PC-9 (cell line): ENCODE data around the gene UCHL1. TPM values are rescaled to one million over a fixed set of nuclear protein-coding genes. Genes with fewer than 3 reads are reported as not detected.

Experiments used
- BruUV-seq: library from RNA; stranded (reverse); fragments of 400-500 nt; replicated peaks from 2 replicates; lab custom pipeline; 2021; lab: Mats Ljungman, UMichigan
- CTCF ChIA-PET: fragments of 300-600 bp; sonication (Branson Sonifier 250); formaldehyde crosslinking; loops from one replicate; lab custom pipeline; 2022; ENCODE audit warnings: antibody characterized with exemption; lab: Charles Lee
- POLR2A ChIA-PET: fragments of 300-600 bp; sonication (Branson Sonifier 250); formaldehyde crosslinking; loops from one replicate; lab custom pipeline; 2022; ENCODE audit warnings: antibody characterized with exemption; ENCODE audit not compliant: unreplicated experiment; lab: Charles Lee
- DNase-seq, 2 experiments: peaks; one replicate each; pipeline versions ENCODE4 v3.0.0 to v3.0.0-alpha.2; 2015 to 2022; ENCODE audit warnings: mixed read lengths in 1 of 2
- H2AFZ ChIP-seq: fragments of 200-600 bp; sonication (generic); 2 replicates; pipeline ENCODE4 v1.8.1; 2017; ENCODE audit warnings: antibody characterized with exemption
- H3F3A ChIP-seq: fragments of 200-600 bp; sonication (generic); 2 replicates; pipeline ENCODE4 v1.8.1; 2017; ENCODE audit warnings: antibody characterized with exemption, mild to moderate bottlenecking, low read depth; ENCODE audit not compliant: insufficient read depth
- H3K27ac ChIP-seq: fragments of 200-600 bp; sonication (generic); 2 replicates; pipeline ENCODE4 v1.6.1; 2016; ENCODE audit warnings: mixed run types
- H3K27me3 ChIP-seq: fragments of 200-600 bp; sonication (generic); 2 replicates; pipeline ENCODE4 v1.6.1; 2016; ENCODE audit warnings: low read depth, mixed run types; ENCODE audit not compliant: insufficient read depth
- H3K36me3 ChIP-seq: fragments of 200-600 bp; sonication (generic); 2 replicates; pipeline ENCODE4 v1.6.1; 2016; ENCODE audit warnings: low read depth, mixed run types
- H3K4me1 ChIP-seq: fragments of 200-600 bp; sonication (generic); replicated peaks from 2 replicates; pipeline ENCODE4 v1.6.1; 2016; ENCODE audit warnings: mixed run types; ENCODE audit not compliant: insufficient read depth
- H3K4me2 ChIP-seq: fragments of 200-600 bp; sonication (generic); 2 replicates; pipeline ENCODE4 v1.6.1; 2017; ENCODE audit warnings: mixed run types
- H3K4me3 ChIP-seq: fragments of 200-600 bp; sonication (generic); 2 replicates; pipeline ENCODE4 v1.6.1; 2016; ENCODE audit warnings: mixed run types
- H3K79me2 ChIP-seq: fragments of 200-600 bp; sonication (generic); 2 replicates; pipeline ENCODE4 v1.6.1; 2017; ENCODE audit warnings: low read depth, mixed run types
- H3K9me2 ChIP-seq: fragments of 200-600 bp; sonication (generic); 2 replicates; pipeline ENCODE4 v1.8.1; 2017; ENCODE audit warnings: mild to moderate bottlenecking; ENCODE audit not compliant: insufficient read depth
- H3K9me3 ChIP-seq: fragments of 200-600 bp; sonication (generic); 2 replicates; pipeline ENCODE4 v1.8.1; 2016; ENCODE audit warnings: low read depth; ENCODE audit not compliant: insufficient read depth
- H4K20me1 ChIP-seq: fragments of 200-600 bp; sonication (generic); 2 replicates; pipeline ENCODE4 v1.8.1; 2017; ENCODE audit not compliant: insufficient read depth
- EZH2 ChIP-seq: fragments of 200-600 bp; sonication (generic); IDR thresholded peaks from 2 replicates; pipeline ENCODE4 v1.8.0; 2017; ENCODE audit warnings: antibody characterized with exemption, low read depth
- intact Hi-C: fragments of 100-400 bp; cut with micrococcal nuclease; formaldehyde crosslinking; loops from one replicate; pipeline ENCODE4 v1.10.0; 2022; ENCODE audit not compliant: unreplicated experiment
- total RNA-seq: library from RNA; stranded (reverse); gene quantifications from 2 replicates; pipeline ENCODE4 v1.2.3, GENCODE V29; 2021
- TF ChIP-seq, protein P1 (sequence below): fragments of 200-600 bp; sonication (generic); conservative IDR thresholded peaks from 2 replicates; pipeline ENCODE4 v1.6.1; 2017; ENCODE audit warnings: mixed run types, antibody characterized with exemption, mild to moderate bottlenecking, moderate library complexity

UCHL1 gene
- total RNA-seq, 1 experiment from 2014 or later, result 1,253 TPM

DNA sequence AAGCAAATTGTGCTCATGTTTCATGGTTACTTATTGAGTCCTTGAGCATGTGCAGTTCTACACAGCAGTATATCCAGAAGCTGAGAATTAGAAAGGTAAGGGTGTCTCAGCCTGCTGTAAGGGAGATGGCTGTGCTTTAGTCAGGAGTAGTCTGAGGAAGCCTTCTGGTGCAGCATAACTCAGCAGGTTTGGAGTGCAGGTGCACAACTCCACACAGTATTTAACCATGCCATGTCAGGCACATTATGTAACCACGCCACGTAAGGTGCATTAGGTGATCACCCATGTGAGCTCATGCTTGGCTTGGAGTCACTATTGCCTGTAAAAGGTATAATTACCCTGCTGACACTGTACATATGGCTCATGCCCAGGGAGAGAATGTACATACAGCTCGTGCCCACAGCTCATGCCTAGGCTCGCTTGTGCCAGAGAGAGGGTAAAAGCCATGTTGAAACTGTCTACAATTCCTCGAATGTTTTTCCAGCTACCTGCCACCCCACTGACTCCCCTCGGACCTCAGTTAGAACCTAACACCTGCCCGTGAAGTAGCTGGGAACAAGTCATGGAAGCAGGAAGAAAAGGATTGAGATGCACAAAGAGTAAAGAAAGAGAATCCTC is 37.8 kb downstream of the UCHL1 start:
- BruUV-seq, result no TSS peak
- no peak overlapping the region for H3K27ac ChIP-seq
- H2AFZ ChIP-seq, result no peak overlapping the region
- H3K79me2 ChIP-seq, result no peaks in the 10 kb centered on the region
- no peaks in the 10 kb centered on the region for H4K20me1 ChIP-seq
- POLR2A ChIA-PET, result no interaction called here
- no peaks in the 10 kb centered on the region; the same call in 1 of the 2 replicates for H3K4me1 ChIP-seq
- no peaks in the 10 kb centered on the region for H3K36me3 ChIP-seq
- H3K27me3 ChIP-seq, result no peaks in the 10 kb centered on the region
- DNase-seq, result no peak
- CTCF ChIA-PET, result no interaction called here
- H3K9me3 ChIP-seq, result peaks cover 5% of the 10 kb centered on the region; the same call in 1 of the 2 replicates
- no peaks in the 10 kb centered on the region for H3F3A ChIP-seq
- no peak overlapping the region for H3K4me2 ChIP-seq
- intact Hi-C loops, result no loop called here
- no peak overlapping the region for H3K4me3 ChIP-seq
- TF ChIP-seq, protein P1, sequence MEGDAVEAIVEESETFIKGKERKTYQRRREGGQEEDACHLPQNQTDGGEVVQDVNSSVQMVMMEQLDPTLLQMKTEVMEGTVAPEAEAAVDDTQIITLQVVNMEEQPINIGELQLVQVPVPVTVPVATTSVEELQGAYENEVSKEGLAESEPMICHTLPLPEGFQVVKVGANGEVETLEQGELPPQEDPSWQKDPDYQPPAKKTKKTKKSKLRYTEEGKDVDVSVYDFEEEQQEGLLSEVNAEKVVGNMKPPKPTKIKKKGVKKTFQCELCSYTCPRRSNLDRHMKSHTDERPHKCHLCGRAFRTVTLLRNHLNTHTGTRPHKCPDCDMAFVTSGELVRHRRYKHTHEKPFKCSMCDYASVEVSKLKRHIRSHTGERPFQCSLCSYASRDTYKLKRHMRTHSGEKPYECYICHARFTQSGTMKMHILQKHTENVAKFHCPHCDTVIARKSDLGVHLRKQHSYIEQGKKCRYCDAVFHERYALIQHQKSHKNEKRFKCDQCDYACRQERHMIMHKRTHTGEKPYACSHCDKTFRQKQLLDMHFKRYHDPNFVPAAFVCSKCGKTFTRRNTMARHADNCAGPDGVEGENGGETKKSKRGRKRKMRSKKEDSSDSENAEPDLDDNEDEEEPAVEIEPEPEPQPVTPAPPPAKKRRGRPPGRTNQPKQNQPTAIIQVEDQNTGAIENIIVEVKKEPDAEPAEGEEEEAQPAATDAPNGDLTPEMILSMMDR, result no peak
- no peak for TF ChIP-seq EZH2
- no peaks in the 10 kb centered on the region for H3K9me2 ChIP-seq

DNA sequence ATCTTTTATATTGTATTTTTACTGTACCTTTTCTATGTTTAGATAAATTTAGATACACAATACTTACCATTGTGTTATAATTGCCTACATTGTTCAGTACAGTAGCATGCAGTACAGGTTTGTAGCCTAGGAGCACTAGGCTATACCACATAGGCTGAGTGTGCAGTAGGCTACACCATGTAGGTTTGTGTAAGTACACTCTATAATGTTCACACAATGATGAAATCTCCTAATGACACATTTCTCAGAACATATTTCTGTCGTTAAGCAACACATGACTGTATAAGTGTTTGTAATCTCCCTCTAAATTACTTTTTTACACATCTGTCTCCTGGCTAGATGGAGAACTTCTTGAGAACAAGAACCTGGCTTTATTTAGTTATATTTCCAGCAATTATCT is 40.3 kb downstream of the UCHL1 start:
- intact Hi-C loops, result no loop called here
- Histone ChIP-seq H3K9me3 (0 out of 2 replicates have a peak, but pooled peaks cover 5% of the 10 kb centered on the region), H3K27ac (no peak overlapping the region), H3K79me2 (no peaks in the 10 kb centered on the region), H3K36me3 (no peaks in the 10 kb centered on the region), H3K4me1 (no peaks in the 10 kb centered on the region), H3K4me2 (no peak overlapping the region), H2AFZ (no peak overlapping the region), H4K20me1 (no peaks in the 10 kb centered on the region), H3K4me3 (no peak overlapping the region), H3K9me2 (no peaks in the 10 kb centered on the region), H3F3A (no peaks in the 10 kb centered on the region), H3K27me3 (no peaks in the 10 kb centered on the region)
- BruUV-seq, result no TSS peak
- POLR2A ChIA-PET, result interaction anchor here (0.6 kb wide), 1 partner anchor 66 kb away, joined by 11 read pairs; no protein-coding TSS in a partner anchor
- no peak for TF ChIP-seq EZH2
- TF ChIP-seq, protein P1, result no peak
- no peak for DNase-seq
- CTCF ChIA-PET, result no interaction called here

DNA sequence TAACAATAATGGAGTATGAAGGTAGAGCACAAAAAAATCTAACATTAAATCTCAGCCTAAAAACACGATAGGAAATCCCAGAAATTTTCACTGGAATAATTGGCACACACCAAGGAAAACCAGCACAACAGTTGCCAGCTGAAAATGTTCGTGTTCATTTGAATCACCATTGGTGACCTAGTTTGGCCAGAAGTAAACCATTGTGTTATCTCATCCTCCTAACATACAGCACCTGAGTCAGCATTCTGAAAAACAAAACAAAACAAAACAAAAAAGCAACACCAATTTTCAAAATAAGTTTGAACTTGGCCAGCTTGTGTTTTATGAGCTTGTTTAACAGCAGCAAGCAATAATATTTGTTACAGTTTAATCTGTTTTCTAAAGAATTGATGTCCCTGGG is 41.1 kb downstream of the UCHL1 start:
- intact Hi-C loops, result no loop called here

More for the DNA sequence above, 41.1 kb downstream of the UCHL1 start:
- Histone ChIP-seq H3K4me2 (no peak overlapping the region), H3K27me3 (no peaks in the 10 kb centered on the region), H3K4me1 (no peaks in the 10 kb centered on the region), H3K79me2 (no peaks in the 10 kb centered on the region), H3K9me3 (0 out of 2 replicates have a peak, but pooled peaks cover 5% of the 10 kb centered on the region), H3K36me3 (no peaks in the 10 kb centered on the region), H3F3A (no peaks in the 10 kb centered on the region), H2AFZ (no peak overlapping the region), H3K27ac (no peak overlapping the region), H3K4me3 (no peak overlapping the region), H3K9me2 (no peaks in the 10 kb centered on the region), H4K20me1 (no peaks in the 10 kb centered on the region)
- no peak for TF ChIP-seq EZH2
- TF ChIP-seq, protein P1, result no peak
- no TSS peak for BruUV-seq
- CTCF ChIA-PET, result no interaction called here
- POLR2A ChIA-PET, result no interaction called here
- no peak for DNase-seq
